Natural killer cell (primary cell): Measurements from ENCODE around the gene CYP19A1. TPM values are rescaled to one million over a fixed set of nuclear protein-coding genes. Genes with fewer than 3 reads are reported as not detected.

Experiments used
- ATAC-seq, 3 donors: fragments of 150-1000 bp in 2 of 3; fragments of 200-7000 bp in 1 of 3; cut with Tn5 transposase; 1 replicate in 1 of 3; 2 replicates in 2 of 3; pipeline ENCODE4 v1.10.0; 2021; ENCODE audit warnings: mild to moderate bottlenecking in 2 of 3, moderate library complexity in 2 of 3
- DNase-seq, 2 donors: peaks; one replicate each; pipeline versions ENCODE4 v3.0.0 to v3.0.0-alpha.2; 2013 to 2021; ENCODE audit warnings: mixed read lengths in 1 of 2
- H3K27ac ChIP-seq: one replicate; pipeline ENCODE4 v1.5.1; 2013; ENCODE audit warnings: mild to moderate bottlenecking, low read length
- H3K27me3 ChIP-seq: one replicate; pipeline ENCODE4 v1.6.1; 2013; ENCODE audit warnings: low read length; ENCODE audit not compliant: control insufficient read depth, insufficient read depth
- H3K36me3 ChIP-seq: one replicate; pipeline ENCODE4 v1.6.1; 2013; ENCODE audit warnings: low read length; ENCODE audit not compliant: control insufficient read depth, insufficient read depth
- H3K4me1 ChIP-seq: one replicate; pipeline ENCODE4 v1.6.1; 2013; ENCODE audit warnings: low read length; ENCODE audit not compliant: control insufficient read depth, insufficient read depth
- H3K4me3 ChIP-seq: one replicate; pipeline ENCODE4 v1.5.1; 2013; ENCODE audit warnings: low read length
- H3K9me3 ChIP-seq: one replicate; pipeline ENCODE4 v1.6.1; 2013; ENCODE audit warnings: low read length; ENCODE audit not compliant: control insufficient read depth, insufficient read depth
- H3K27ac Mint-ChIP-seq, 2 donors: one replicate each; pipeline ENCODE4 v1.8.0; 2022; ENCODE audit warnings: mild to moderate bottlenecking in 2 of 2, mixed read lengths in 2 of 2, moderate library complexity in 1 of 2
- H3K27me3 Mint-ChIP-seq, 2 donors: one replicate each; pipeline ENCODE4 v1.8.0; 2022; ENCODE audit warnings: low read depth in 2 of 2, mixed read lengths in 2 of 2
- H3K36me3 Mint-ChIP-seq: one replicate; pipeline ENCODE4 v1.8.0; 2022; ENCODE audit warnings: mixed read lengths
- H3K4me1 Mint-ChIP-seq, 2 donors: one replicate each; pipeline ENCODE4 v1.8.0; 2022; ENCODE audit warnings: mixed read lengths in 2 of 2
- H3K4me3 Mint-ChIP-seq: one replicate; pipeline ENCODE4 v1.8.0; 2022; ENCODE audit warnings: mild to moderate bottlenecking, moderate library complexity, mixed read lengths
- H3K9me3 Mint-ChIP-seq, 2 donors: one replicate each; pipeline ENCODE4 v1.8.0; 2022; ENCODE audit warnings: mixed read lengths in 2 of 2
- CTCF ChIP-seq: fragments of 200-600 bp; IDR thresholded peaks from one replicate; pipeline ENCODE4 v1.8.0; 2022; ENCODE audit warnings: antibody characterized with exemption
- WGBS: methylation state at CpG from one replicate; pipeline ENCODE4 v1.1.7; 2013; ENCODE audit warnings: missing lambda C conversion rate; ENCODE audit not compliant: insufficient coverage; 5-methylcytosine and 5-hydroxymethylcytosine counted together
- intact Hi-C: fragments of 100-400 bp; cut with micrococcal nuclease; formaldehyde crosslinking; loops from one replicate; pipeline ENCODE4 v1.14.2; 2022
- total RNA-seq, 4 donors: library from RNA; stranded (reverse); fragments of 120-200 nt in 1 of 4; gene quantifications; one replicate each; pipeline versions ENCODE4 v1.2.3 to v1.2.4, GENCODE V29; 2013 to 2022

CYP19A1 gene
- total RNA-seq, 3 donors from 2014 or later (not counting 1 experiment from before 2014, with no cell fraction given): not detected

- ATAC-seq (no peak), DNase-seq (no peak)
- Mint-ChIP-seq H3K4me3 (no peak overlapping the region), H3K27ac (no peak overlapping the region), H3K9me3 (no peaks in the 10 kb centered on the region), H3K27me3 (peaks cover 8 to 14% of the 10 kb centered on the region in 2 donors), H3K36me3 (no peaks in the 10 kb centered on the region), H3K4me1 (peaks cover 0 to 8% of the 10 kb centered on the region in 2 donors)
- Histone ChIP-seq H3K36me3 (no peaks in the 10 kb centered on the region), H3K4me1 (no peaks in the 10 kb centered on the region), H3K4me3 (no peak overlapping the region), H3K9me3 (no peaks in the 10 kb centered on the region), H3K27me3 (no peaks in the 10 kb centered on the region), H3K27ac (no peak overlapping the region)
- intact Hi-C loops: no loop called here
- TF ChIP-seq CTCF: no peak
- WGBS: 56% methylated on average over 4 of the region's 4 CpGs
Measured at GRCh38 chr15:51281368-51281967, 56.9 kb downstream of the CYP19A1 start.

- ATAC-seq (no peak), DNase-seq (no peak)
- Mint-ChIP-seq H3K4me1 (peaks cover 0 to 8% of the 10 kb centered on the region in 2 donors), H3K27me3 (peaks cover 8 to 14% of the 10 kb centered on the region in 2 donors), H3K36me3 (no peaks in the 10 kb centered on the region), H3K9me3 (no peaks in the 10 kb centered on the region), H3K27ac (no peak overlapping the region), H3K4me3 (no peak overlapping the region)
- no peaks in the 10 kb centered on the region for H3K27me3 ChIP-seq
- no peak for TF ChIP-seq CTCF
- no peaks in the 10 kb centered on the region for H3K36me3 ChIP-seq
- 95% methylated on average over 4 of the region's 4 CpGs for WGBS
- no peaks in the 10 kb centered on the region for H3K4me1 ChIP-seq
- intact Hi-C loops: no loop called here
- no peak overlapping the region for H3K27ac ChIP-seq
- no peaks in the 10 kb centered on the region for H3K9me3 ChIP-seq
- H3K4me3 ChIP-seq: no peak overlapping the region
Measured at GRCh38 chr15:51280838-51281237, 57.6 kb downstream of the CYP19A1 start.

GRCh38 chr15:51279391-51279790 is 59.0 kb downstream of the CYP19A1 start:
- no peak for DNase-seq
- WGBS: no CpG with 5 or more reads among the region's 1 CpG
- no peak for ATAC-seq
- Histone ChIP-seq H3K4me1 (no peaks in the 10 kb centered on the region), H3K36me3 (no peaks in the 10 kb centered on the region), H3K27ac (no peak overlapping the region), H3K9me3 (no peaks in the 10 kb centered on the region), H3K4me3 (no peak overlapping the region), H3K27me3 (peaks cover under 1% of the 10 kb centered on the region)
- Mint-ChIP-seq H3K4me3 (no peak overlapping the region), H3K9me3 (no peaks in the 10 kb centered on the region), H3K36me3 (no peaks in the 10 kb centered on the region), H3K27me3 (peaks cover 8 to 14% of the 10 kb centered on the region in 2 donors), H3K4me1 (peaks cover 0 to 8% of the 10 kb centered on the region in 2 donors), H3K27ac (no peak overlapping the region)
- intact Hi-C loops: no loop called here
- no peak for TF ChIP-seq CTCF

GRCh38 chr15:51277101-51277500 is 61.3 kb downstream of the CYP19A1 start:
- intact Hi-C loops: no loop called here
- no peak for DNase-seq
- no peaks in the 10 kb centered on the region for H3K9me3 Mint-ChIP-seq
- H3K4me1 Mint-ChIP-seq: no peaks in the 10 kb centered on the region
- Histone ChIP-seq H3K4me3 (no peak overlapping the region), H3K27ac (no peak overlapping the region), H3K9me3 (no peaks in the 10 kb centered on the region), H3K4me1 (no peaks in the 10 kb centered on the region), H3K27me3 (peaks cover 3% of the 10 kb centered on the region), H3K36me3 (no peaks in the 10 kb centered on the region)
- 82% methylated on average over 3 of the region's 3 CpGs for WGBS
- ATAC-seq: no peak
- TF ChIP-seq CTCF: no peak
- H3K4me3 Mint-ChIP-seq: no peak overlapping the region
- H3K27me3 Mint-ChIP-seq: peaks cover 4 to 14% of the 10 kb centered on the region in 2 donors
- H3K36me3 Mint-ChIP-seq: no peaks in the 10 kb centered on the region
- H3K27ac Mint-ChIP-seq: no peak overlapping the region
